Cardiac fibroblast (primary cell): ENCODE measurements around the gene TRABD2A.

Experiments
- DNase-seq, 2 donors: peaks; one replicate each; pipeline versions ENCODE4 v3.0.0 to v3.0.0-alpha.2; 2010; ENCODE audit warnings: low read depth in 2 of 2
- H3K4me3 ChIP-seq, 2 donors: replicated peaks in 1 of 2; 1 replicate in 1 of 2; 2 replicates in 1 of 2; pipeline ENCODE4 v1.5.1; 2011; ENCODE audit warnings: low read depth in 2 of 2, low read length in 2 of 2, mild to moderate bottlenecking in 2 of 2, moderate library complexity in 1 of 2
- TF ChIP-seq, protein P1 (sequence below): IDR thresholded peaks from one replicate; pipeline ENCODE4 v1.5.1; 2011; ENCODE audit warnings: low read depth, mild to moderate bottlenecking, low read length, inconsistent platforms

TRABD2A gene

GRCh38 chr2:84894758-84895520, 14.1 kb upstream of the TRABD2A start:
- DNase-seq = peak; percentile 62 to 88
- H3K4me3 ChIP-seq = no peak overlapping the region
- TF ChIP-seq, protein P1, sequence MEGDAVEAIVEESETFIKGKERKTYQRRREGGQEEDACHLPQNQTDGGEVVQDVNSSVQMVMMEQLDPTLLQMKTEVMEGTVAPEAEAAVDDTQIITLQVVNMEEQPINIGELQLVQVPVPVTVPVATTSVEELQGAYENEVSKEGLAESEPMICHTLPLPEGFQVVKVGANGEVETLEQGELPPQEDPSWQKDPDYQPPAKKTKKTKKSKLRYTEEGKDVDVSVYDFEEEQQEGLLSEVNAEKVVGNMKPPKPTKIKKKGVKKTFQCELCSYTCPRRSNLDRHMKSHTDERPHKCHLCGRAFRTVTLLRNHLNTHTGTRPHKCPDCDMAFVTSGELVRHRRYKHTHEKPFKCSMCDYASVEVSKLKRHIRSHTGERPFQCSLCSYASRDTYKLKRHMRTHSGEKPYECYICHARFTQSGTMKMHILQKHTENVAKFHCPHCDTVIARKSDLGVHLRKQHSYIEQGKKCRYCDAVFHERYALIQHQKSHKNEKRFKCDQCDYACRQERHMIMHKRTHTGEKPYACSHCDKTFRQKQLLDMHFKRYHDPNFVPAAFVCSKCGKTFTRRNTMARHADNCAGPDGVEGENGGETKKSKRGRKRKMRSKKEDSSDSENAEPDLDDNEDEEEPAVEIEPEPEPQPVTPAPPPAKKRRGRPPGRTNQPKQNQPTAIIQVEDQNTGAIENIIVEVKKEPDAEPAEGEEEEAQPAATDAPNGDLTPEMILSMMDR = no peak

- TF ChIP-seq, protein P1 = no peak
- H3K4me3 ChIP-seq = no peak overlapping the region
- DNase-seq = no peak
Observed at GRCh38 chr2:84894131-84894586, 13.3 kb upstream of the TRABD2A start.

- no peak overlapping the region for H3K4me3 ChIP-seq
- TF ChIP-seq, protein P1 = no peak
- DNase-seq = no peak
Observed at GRCh38 chr2:84891355-84892010, 10.6 kb upstream of the TRABD2A start.

- no peak for DNase-seq
- H3K4me3 ChIP-seq = no peak overlapping the region
- TF ChIP-seq, protein P1 = no peak
Observed at GRCh38 chr2:84889332-84889731, 8.4 kb upstream of the TRABD2A start.

- peak; percentile 66 to 73 for DNase-seq
- TF ChIP-seq, protein P1 = no peak
- H3K4me3 ChIP-seq = peak overlapping the region in 1 of 2 donors; percentile 9
Observed at GRCh38 chr2:84888401-84889276, 7.8 kb upstream of the TRABD2A start.

- TF ChIP-seq, protein P1 = no peak
- DNase-seq = no peak
- no peak overlapping the region for H3K4me3 ChIP-seq
Observed at GRCh38 chr2:84886791-84887190, 5.9 kb upstream of the TRABD2A start.
